Measurements from ENCODE around the gene DOCK2. TPM values are rescaled to one million over a fixed set of nuclear protein-coding genes. Genes with fewer than 3 reads are reported as not detected.

Gene DOCK2
- total RNA-seq, 1 experiment from 2014 or later = not detected

GRCh38 chr5:170121321-170121720 lies 484.2 kb downstream of the DOCK2 start:
- Mint-ChIP-seq H3K27ac (ENCODE audit: unreplicated experiment) (no peak overlapping the region), H3K36me3 (ENCODE audit: insufficient read depth, unreplicated experiment) (no peaks in the 10 kb centered on the region), H3K4me3 (ENCODE audit: low read depth, unreplicated experiment) (no peak overlapping the region), H3K4me1 (ENCODE audit: low read depth, unreplicated experiment) (no peaks in the 10 kb centered on the region), H3K27me3 (ENCODE audit: unreplicated experiment) (peaks cover 25% of the 10 kb centered on the region), H3K9me3 (ENCODE audit: low read depth, unreplicated experiment) (peaks cover 7% of the 10 kb centered on the region)
- CTCF ChIA-PET = no interaction called here
- intact Hi-C loops (cut with micrococcal nuclease; ENCODE audit: unreplicated experiment) = no loop called here
- no peak for TF ChIP-seq CTCF (IDR thresholded peaks at IDR 0.05; ENCODE audit: unreplicated experiment)
- no peak for DNase-seq
- no TSS peak for BruUV-seq (replicated peaks)

GRCh38 chr5:170126061-170126460 lies 489.0 kb downstream of the DOCK2 start:
- no TSS peak for BruUV-seq (replicated peaks)
- Mint-ChIP-seq H3K27me3 (ENCODE audit: unreplicated experiment) (peaks cover 14% of the 10 kb centered on the region), H3K36me3 (ENCODE audit: insufficient read depth, unreplicated experiment) (no peaks in the 10 kb centered on the region), H3K27ac (ENCODE audit: unreplicated experiment) (no peak overlapping the region), H3K4me3 (ENCODE audit: low read depth, unreplicated experiment) (no peak overlapping the region), H3K4me1 (ENCODE audit: low read depth, unreplicated experiment) (no peaks in the 10 kb centered on the region), H3K9me3 (ENCODE audit: low read depth, unreplicated experiment) (peaks cover 7% of the 10 kb centered on the region)
- DNase-seq = no peak
- intact Hi-C loops (cut with micrococcal nuclease; ENCODE audit: unreplicated experiment) = no loop called here
- no peak for TF ChIP-seq CTCF (IDR thresholded peaks at IDR 0.05; ENCODE audit: unreplicated experiment)
- CTCF ChIA-PET = no interaction called here

GRCh38 chr5:170126626-170127025 lies 489.6 kb downstream of the DOCK2 start:
- H3K4me3 Mint-ChIP-seq (ENCODE audit: low read depth, unreplicated experiment) = no peak overlapping the region
- peaks cover 7% of the 10 kb centered on the region for H3K9me3 Mint-ChIP-seq (ENCODE audit: low read depth, unreplicated experiment)
- peaks cover 13% of the 10 kb centered on the region for H3K27me3 Mint-ChIP-seq (ENCODE audit: unreplicated experiment)
- CTCF ChIA-PET = no interaction called here
- DNase-seq = no peak
- no peaks in the 10 kb centered on the region for H3K4me1 Mint-ChIP-seq (ENCODE audit: low read depth, unreplicated experiment)
- no peak overlapping the region for H3K27ac Mint-ChIP-seq (ENCODE audit: unreplicated experiment)
- no peak for TF ChIP-seq CTCF (IDR thresholded peaks at IDR 0.05; ENCODE audit: unreplicated experiment)
- no TSS peak for BruUV-seq (replicated peaks)
- no peaks in the 10 kb centered on the region for H3K36me3 Mint-ChIP-seq (ENCODE audit: insufficient read depth, unreplicated experiment)
- intact Hi-C loops (cut with micrococcal nuclease; ENCODE audit: unreplicated experiment) = no loop called here

GRCh38 chr5:170131235-170131634 lies 494.2 kb downstream of the DOCK2 start:
- Mint-ChIP-seq H3K27ac (ENCODE audit: unreplicated experiment) (no peak overlapping the region), H3K36me3 (ENCODE audit: insufficient read depth, unreplicated experiment) (no peaks in the 10 kb centered on the region), H3K4me3 (ENCODE audit: low read depth, unreplicated experiment) (no peak overlapping the region), H3K27me3 (ENCODE audit: unreplicated experiment) (no peaks in the 10 kb centered on the region), H3K4me1 (ENCODE audit: low read depth, unreplicated experiment) (peaks cover 31% of the 10 kb centered on the region), H3K9me3 (ENCODE audit: low read depth, unreplicated experiment) (no peaks in the 10 kb centered on the region)
- TF ChIP-seq CTCF (IDR thresholded peaks at IDR 0.05; ENCODE audit: unreplicated experiment) = no peak
- CTCF ChIA-PET = no interaction called here
- intact Hi-C loops (cut with micrococcal nuclease; ENCODE audit: unreplicated experiment) = no loop called here
- no TSS peak for BruUV-seq (replicated peaks)
- no peak for DNase-seq

Data from Calu3 (cell line).